CD4-positive, alpha-beta T cell treated with Interferon gamma for 1 hour (primary cell): ENCODE data around the gene SACS.
"Not testable (repeated sequence)": the region's sequence is repeated elsewhere in the genome, so short reads cannot be mapped to it uniquely, and the experiment has no call there.

Experiments used
- DNase-seq: peaks from one replicate; pipeline ENCODE4 v3.0.0-alpha.2; 2020

Gene SACS

GRCh38 chr13:23455401-23456185 lies 22.1 kb upstream of the SACS start:
- no peak for DNase-seq

GRCh38 chr13:23453132-23453531 lies 19.6 kb upstream of the SACS start:
- no peak for DNase-seq

GRCh38 chr13:23450340-23451046 lies 17.0 kb upstream of the SACS start:
- no peak for DNase-seq

GRCh38 chr13:23449398-23450162 lies 16.1 kb upstream of the SACS start:
- no peak for DNase-seq

GRCh38 chr13:23447927-23448326 lies 14.4 kb upstream of the SACS start:
- DNase-seq, result no peak

- DNase-seq, result no peak
Measured at GRCh38 chr13:23445794-23446193, 12.3 kb upstream of the SACS start.

- no peak for DNase-seq
Measured at GRCh38 chr13:23443878-23444277, 10.4 kb upstream of the SACS start.

GRCh38 chr13:23443110-23443509 lies 9.6 kb upstream of the SACS start:
- no peak for DNase-seq

- DNase-seq, result no peak
Measured at GRCh38 chr13:23440821-23441618, 7.5 kb upstream of the SACS start.

- not testable (repeated sequence) for DNase-seq
Measured at GRCh38 chr13:23440324-23440723, 6.8 kb upstream of the SACS start.

- no peak for DNase-seq
Measured at GRCh38 chr13:23437916-23438315, 4.4 kb upstream of the SACS start.

- DNase-seq, result no peak
Measured at GRCh38 chr13:23436680-23437079, 3.2 kb upstream of the SACS start.

GRCh38 chr13:23434491-23434890 lies 989 bp upstream of the SACS start:
- no peak for DNase-seq

- DNase-seq, result no peak
Measured at GRCh38 chr13:23432626-23433025, 876 bp downstream of the SACS start.

GRCh38 chr13:23430664-23431063 lies 2.8 kb downstream of the SACS start:
- no peak for DNase-seq

GRCh38 chr13:23427881-23428528 lies 5.5 kb downstream of the SACS start:
- DNase-seq, result no peak

- DNase-seq, result no peak
Measured at GRCh38 chr13:23427342-23427843, 6.1 kb downstream of the SACS start.

- no peak for DNase-seq
Measured at GRCh38 chr13:23421596-23421995, 11.9 kb downstream of the SACS start.

GRCh38 chr13:23418776-23419683 lies 14.5 kb downstream of the SACS start:
- no peak for DNase-seq

- no peak for DNase-seq
Measured at GRCh38 chr13:23414682-23415081, 18.8 kb downstream of the SACS start.

- no peak for DNase-seq
Measured at GRCh38 chr13:23411706-23412105, 21.8 kb downstream of the SACS start.
